Measurements from ENCODE around the gene CD180. TPM values are rescaled to one million over a fixed set of nuclear protein-coding genes. Genes with fewer than 3 reads are reported as not detected.

CD180 gene
- total RNA-seq, 4 donors from 2014 or later: 0.37 to 0.83 (median 0.59) TPM; not detected in 1

GRCh38 chr5:67166460-67167285 lies 29.9 kb downstream of the CD180 start:
- intact Hi-C loops (cut with DNase I; ENCODE audit: low total_unique reads): no loop called here
- Histone ChIP-seq H3K4me1 (no peaks in the 10 kb centered on the region), H3K27ac (peak overlapping the region; percentile 54 to 59), H3K36me3 (no peaks in the 10 kb centered on the region), H3K4me3 (no peak overlapping the region), H3K27me3 (no peaks in the 10 kb centered on the region), H3K9me3 (no peaks in the 10 kb centered on the region)
- no peak for DNase-seq
- TF ChIP-seq CTCF (IDR thresholded peaks at IDR 0.05) (no peak), POLR2A (IDR thresholded peaks at IDR 0.05) (no peak)

- Histone ChIP-seq H3K9me3 (no peaks in the 10 kb centered on the region), H3K27me3 (no peaks in the 10 kb centered on the region), H3K36me3 (no peaks in the 10 kb centered on the region), H3K4me3 (no peak overlapping the region), H3K4me1 (no peaks in the 10 kb centered on the region), H3K27ac (peak overlapping the region; percentile 54 to 59)
- intact Hi-C loops (cut with DNase I; ENCODE audit: low total_unique reads): no loop called here
- DNase-seq: peak; percentile 74 to 76
- TF ChIP-seq CTCF (IDR thresholded peaks at IDR 0.05) (peak; percentile 36 to 65 (median 54)), POLR2A (IDR thresholded peaks at IDR 0.05) (no peak)
Measured at GRCh38 chr5:67165526-67166459, 30.8 kb downstream of the CD180 start.

- no peak for DNase-seq
- H3K9me3 ChIP-seq: no peaks in the 10 kb centered on the region
- H3K4me3 ChIP-seq: no peak overlapping the region
- H3K27ac ChIP-seq: peak overlapping the region in 1 of 2 donors; percentile 15
- no peaks in the 10 kb centered on the region for H3K4me1 ChIP-seq
- no peak for TF ChIP-seq CTCF (IDR thresholded peaks at IDR 0.05)
- TF ChIP-seq POLR2A (IDR thresholded peaks at IDR 0.05): no peak
- H3K36me3 ChIP-seq: no peaks in the 10 kb centered on the region
- H3K27me3 ChIP-seq: no peaks in the 10 kb centered on the region
- intact Hi-C loops (cut with DNase I; ENCODE audit: low total_unique reads): loop anchor here (5.0 kb wide), 1 partner anchor 42 kb away; no protein-coding TSS in a partner anchor
Measured at GRCh38 chr5:67164856-67165525, 31.6 kb downstream of the CD180 start.

GRCh38 chr5:67163863-67164595 lies 32.6 kb downstream of the CD180 start:
- intact Hi-C loops (cut with DNase I; ENCODE audit: low total_unique reads): loop anchor here (5.0 kb wide), 1 partner anchor 43 kb away; no protein-coding TSS in a partner anchor
- TF ChIP-seq POLR2A (IDR thresholded peaks at IDR 0.05) (no peak), CTCF (IDR thresholded peaks at IDR 0.05) (no peak)
- Histone ChIP-seq H3K27ac (peak overlapping the region; percentile 66 to 68), H3K36me3 (no peaks in the 10 kb centered on the region), H3K27me3 (no peaks in the 10 kb centered on the region), H3K9me3 (no peaks in the 10 kb centered on the region), H3K4me3 (no peak overlapping the region), H3K4me1 (no peaks in the 10 kb centered on the region)
- DNase-seq: no peak
